IPS-NIHi11 (cell line): Measurements from ENCODE around the gene SSBP4.

Experiments
- DNase-seq: peaks from one replicate; pipeline ENCODE4 v3.0.0; 2012; ENCODE audit warnings: mixed read lengths, low spot score

SSBP4 gene

DNA sequence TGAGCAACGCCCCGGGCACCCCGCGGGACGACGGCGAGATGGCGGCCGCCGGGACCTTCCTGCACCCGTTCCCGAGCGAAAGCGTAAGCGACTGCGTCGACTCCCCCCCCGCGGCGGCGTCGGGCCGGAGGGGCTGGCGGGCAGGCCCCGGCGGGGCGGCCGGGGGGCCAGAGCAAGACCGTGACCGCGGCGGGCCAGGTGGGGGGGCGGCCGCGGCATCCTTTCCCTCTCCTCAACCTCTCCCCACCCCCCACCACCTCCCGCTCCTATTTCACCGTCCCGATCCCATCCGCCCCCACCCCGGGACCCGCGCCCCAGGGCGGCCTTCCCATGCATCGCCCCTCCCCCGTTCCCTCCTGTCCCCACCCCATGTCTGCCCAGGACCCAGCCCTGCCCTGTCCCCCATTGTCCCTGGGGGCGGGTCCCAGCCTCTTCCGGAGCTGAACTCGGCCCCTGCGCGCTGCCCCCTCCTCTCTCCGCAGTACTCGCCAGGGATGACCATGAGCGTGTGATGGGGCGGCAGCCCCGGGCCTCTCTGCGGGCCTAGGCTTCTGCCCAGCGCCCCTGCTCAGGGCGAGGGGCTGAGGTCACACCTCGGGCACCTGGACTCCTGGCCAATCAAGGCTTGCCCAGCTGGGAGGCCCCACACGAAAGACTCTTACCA, 14.7 kb downstream of the SSBP4 start:
- DNase-seq: peak; percentile 50

DNA sequence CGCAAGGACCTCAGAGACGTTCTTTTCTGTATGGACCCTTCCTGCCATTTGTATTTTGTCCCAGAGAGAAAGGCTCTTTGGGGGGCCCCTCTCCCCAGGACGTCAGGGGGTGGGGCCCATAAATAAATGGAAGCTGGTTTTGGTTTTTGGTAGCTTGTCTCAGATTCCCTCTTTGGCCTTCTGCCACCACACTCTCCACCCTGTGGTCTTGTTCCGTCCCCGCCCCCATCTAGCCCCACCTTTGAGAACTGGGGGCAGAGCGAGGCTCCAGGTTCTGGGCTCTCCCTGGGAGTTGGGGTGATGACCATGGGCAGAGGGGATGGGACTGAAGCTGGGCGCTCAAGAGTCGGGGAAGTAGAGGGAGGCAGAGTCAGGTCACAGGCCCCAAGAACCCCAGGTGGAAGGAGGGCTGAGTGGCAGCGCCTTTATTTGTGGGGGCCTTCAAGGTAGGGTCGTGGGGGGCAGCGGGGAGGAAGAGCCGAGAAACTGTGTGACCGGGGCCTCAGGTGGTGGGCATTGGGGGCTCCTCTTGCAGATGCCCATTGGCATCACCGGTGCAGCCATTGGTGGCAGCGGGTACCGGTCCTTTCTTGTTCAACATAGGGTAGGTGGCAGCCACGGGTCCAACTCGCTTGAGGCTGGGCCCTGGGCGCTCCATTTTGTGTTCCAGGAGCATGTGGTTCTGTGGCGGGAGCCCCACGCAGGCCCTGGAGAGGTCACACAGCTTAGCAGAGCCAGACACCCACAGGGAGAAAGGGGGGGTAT, 15.4 kb downstream of the SSBP4 start:
- DNase-seq: no peak

DNA sequence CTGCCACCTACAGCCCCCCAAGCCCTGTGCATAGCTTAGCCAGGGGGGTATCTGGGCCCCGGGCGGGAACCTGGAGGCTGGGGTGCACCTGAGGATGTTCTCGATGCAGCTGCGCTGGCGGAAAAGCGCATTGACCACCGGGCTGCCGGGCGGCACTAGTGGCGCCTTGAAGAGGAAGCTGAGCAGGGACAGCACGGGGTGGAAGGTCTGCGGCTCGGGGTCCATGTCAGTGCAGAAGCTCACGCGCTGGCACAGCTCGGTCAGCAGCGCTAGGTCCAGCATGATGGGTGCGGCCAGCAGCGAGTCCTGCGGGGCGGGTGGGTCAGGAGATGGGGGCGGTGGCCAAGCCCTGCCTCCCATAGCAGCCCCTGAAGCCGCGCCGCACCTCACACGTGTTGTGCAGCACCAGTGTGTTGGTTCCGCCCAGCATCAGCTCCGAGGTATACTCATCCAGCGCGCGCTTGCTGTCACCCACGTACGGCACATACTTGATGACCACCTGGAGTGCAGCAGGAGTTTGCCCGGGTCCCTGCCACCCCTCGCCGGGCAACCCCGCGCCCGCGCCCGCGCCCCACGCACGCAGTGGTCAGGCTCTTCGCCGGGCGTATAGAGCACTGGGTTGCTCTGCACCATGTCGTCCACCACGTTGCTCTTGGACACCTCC, 16.1 kb downstream of the SSBP4 start:
- DNase-seq: no peak

DNA sequence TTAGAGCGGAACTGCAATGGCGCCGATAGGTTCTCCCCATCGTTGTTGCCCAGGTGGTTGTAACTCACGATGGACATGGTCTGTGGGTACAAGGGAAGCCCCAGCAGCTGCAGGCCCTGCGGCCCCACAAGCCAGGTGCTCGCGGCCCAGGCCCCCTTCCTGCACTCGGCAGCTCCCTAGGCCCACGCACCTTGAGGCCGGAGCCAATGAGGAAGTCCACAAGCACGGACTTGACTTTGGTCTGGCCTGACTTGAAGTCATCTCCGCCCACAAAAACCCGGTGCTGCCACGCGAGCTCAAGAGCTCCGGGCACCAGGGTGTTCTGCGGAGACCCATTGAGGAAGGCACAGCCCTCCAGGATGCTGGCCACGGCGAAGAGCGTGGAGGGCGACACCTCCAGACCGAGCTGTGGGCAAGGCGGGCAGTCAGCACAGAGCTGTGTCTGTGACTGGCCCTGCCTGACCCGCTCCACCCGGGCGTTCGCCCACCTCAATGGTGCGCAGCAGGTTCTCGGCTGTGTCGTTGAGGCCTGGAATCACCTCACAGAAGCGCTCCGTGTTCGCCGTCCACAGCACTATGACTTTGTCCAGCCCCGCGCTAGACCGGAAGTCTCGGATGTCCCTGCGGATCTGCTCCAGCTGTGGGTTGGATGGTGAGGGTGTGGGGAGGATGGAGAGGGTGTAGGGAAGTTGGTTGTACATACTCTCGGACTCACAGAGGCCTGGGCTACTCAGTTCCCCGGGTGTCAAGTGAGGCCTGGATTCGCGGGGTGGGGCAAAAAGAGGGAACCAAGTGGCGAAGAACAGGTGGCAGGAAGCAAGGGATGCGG, 16.9 kb downstream of the SSBP4 start:
- DNase-seq: no peak

DNA sequence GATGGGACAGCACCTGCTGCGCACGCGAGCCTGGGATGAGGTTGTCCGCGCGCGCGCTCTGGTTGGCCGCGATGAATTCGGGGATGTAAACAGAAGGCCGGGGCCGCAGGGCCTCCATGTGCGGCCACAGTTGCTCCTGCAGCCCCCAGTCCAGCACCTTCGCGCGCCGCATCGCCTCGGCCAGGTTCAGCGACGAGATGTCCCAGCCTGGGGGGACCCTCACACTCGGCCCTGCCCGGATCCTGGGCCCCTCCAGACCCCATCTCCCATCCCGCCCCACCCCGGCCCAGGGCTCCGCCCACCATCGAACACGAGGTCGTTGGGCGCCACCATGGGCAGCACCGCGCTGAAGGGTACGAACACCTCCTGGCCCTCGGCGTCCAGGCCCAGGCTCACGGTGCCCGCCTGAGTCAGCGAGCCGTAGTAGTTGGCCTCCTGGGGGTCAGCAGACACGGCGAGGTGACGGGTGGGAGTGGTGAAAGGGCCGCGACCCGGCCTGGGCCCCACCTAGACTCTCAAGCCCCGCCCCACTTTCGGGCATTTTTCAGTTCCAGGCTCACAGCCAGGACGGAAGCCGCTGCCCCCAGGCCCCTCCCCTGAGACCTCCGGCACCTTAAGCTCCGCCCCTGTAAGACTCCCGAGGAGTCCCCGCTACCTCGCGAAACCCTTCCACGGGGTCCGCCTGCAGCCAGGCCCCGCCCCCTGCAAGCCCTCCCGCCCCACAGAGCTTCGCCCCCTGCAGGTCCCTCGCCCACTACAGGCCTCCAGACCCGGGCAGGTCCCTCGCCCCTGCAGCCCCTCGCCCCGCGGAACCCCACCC, 17.7 kb downstream of the SSBP4 start:
- DNase-seq: peak; percentile 88

DNA sequence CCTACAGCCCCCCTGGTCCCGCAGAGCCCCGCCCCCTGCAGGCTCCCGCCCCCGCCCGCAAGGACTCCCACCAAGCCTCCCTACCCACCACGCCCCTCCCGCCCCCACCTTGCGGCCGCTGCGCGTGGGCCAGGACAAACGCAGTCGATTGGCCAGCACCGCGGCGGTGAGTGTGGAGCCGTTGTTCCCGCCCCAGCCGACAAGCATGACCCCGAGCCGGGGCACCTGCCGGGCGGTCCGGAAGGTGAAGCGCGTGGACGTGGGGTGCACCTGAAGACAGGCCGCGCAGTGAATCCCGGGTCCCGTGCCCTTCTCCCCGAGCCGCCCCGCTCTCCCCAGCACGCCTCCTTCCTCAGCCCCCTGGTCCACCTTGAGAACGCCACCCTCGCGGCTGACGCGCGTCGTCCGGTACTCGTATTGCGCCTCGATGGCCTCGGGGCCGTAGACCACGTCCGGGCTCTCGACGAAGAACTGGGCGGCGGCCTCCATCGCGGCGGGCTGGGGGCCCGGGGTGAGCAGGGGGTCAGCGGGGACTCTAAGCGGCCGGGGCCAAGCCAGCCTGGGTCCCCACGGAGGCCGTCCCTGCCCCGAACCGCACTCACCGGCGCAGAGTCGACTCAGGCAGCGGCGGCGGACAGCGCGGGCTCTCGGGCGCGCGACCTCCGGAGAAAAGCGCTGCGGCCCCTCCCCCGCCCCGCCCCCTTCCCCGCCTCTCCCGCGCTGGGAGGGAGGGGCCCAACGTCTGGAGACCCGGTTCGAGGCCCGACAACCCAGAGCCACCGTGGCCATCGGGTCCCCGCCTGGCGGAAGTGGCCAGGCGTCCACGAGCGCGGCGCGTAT, 18.5 kb downstream of the SSBP4 start, which contains the start of gene ISYNA1:
ISYNA1 (minus strand) TSS at position 643 of the 840 bp plus-strand sequence; CDS start at position 489, 154 bp downstream.
- peak; percentile 87 for DNase-seq

DNA sequence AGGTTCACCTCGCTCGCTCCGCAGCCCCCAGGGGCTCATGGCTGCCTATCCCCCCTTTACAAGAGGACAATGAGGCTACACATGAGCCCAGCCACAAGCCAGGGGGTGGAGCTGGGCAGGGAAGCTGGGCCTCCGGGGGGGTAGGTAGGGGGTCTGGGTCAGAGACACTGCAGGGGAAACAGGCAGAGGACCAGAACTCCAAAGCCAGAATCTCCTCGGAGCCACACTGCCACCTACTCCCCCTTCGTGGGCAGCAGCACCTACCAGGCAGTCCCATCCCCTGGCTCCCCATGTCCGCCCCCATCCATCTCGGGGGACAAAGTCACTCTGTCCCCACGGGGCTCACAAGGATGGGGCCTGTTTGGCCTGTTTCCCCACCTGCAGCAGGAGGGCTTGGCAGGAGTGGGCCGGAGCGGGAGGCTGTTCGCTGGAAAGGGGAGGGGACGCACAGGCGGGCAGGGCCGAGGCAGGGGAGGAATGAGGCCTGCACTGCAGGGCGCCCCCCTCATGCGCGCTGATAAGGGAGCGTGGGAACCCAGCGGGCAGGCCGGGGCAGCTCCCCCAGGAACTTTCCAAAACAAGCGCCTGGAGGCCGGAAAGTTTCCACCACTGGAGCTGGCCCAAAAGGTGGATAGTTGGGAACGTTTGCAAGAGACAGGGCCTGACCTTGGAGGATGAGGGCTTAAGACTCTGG, 19.3 kb downstream of the SSBP4 start:
- DNase-seq: peak; percentile 73

DNA sequence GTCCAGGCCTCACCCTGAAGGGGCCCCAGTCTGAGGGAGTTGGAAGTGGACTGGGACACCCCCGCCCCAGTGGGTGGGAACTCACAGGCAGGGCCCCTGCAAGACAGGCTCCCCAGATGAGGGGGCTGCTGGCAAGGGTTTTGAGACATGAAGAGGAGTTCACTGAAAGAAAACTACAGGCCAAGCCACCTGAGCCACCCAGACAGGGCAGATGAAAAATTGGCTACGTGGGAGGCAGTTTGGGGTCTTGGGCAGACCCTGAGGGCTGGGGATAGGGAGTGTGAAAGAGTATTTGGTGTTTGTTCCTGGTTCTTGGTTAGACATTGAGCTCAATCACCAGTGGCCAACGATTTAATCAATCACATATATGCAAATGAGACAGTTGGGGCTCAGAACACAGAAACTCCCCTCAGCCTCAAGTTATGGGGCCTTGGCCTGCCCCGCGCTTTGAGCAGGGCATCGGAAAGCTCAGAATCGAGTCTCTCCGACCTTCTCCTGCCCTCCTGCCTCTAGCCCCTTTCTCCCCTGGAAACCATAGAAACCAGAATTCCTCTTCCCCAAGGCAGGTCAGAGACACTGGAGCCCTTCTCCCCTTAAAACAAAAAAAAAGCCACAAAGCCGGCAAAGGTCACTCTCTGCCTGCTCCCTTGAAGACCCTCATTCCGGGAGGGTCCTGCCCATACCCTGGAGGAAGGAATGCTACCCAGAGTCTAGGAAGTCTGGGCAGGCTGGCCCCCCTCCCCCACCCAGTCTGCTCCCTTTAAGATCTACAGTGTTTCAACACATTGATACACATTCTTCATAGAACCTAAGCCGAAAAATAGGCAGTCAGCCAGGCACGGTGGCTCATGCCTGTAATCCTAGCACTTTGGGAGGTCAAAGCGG, 20.1 kb downstream of the SSBP4 start:
- DNase-seq: no peak

DNA sequence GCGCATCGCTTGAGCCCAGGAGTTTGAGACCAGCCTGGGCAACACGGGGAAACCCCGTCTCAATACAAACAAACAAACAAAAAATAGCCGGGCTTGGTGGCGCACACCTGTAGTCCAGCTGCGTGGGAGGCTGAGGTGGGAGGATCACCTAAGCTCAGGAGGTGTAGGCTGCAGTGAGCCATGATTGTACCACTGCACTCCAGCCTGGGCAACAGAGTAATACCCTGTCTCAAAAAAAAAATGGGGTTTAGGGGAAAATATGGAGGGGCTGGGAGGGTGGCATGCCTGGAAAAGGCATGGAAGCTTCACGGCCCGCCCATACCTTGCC, 20.7 kb downstream of the SSBP4 start:
- no peak for DNase-seq

DNA sequence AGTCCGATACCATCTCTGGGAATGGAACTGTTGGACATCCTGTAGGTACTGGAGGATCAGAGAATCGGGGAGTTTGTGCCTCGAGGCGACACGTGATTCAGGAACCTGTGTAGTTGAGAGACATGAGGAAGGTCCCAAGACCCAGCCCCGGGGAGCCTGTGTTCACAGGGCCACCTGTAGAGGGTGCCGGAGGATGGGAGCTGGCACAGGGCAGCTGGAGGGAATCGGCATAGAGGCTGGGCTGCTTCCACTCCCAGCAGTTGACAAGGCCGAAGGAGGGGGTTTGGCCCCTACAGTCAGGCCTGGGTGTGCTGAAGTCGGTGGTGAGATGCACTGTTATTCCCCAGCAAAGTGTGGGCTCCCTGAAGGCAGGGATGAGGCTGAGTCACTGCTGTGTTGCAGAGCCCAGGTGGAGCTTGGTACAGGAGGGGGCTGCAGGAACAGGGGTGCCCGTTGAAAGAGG, 21.2 kb downstream of the SSBP4 start:
- DNase-seq: peak; percentile 69

DNA sequence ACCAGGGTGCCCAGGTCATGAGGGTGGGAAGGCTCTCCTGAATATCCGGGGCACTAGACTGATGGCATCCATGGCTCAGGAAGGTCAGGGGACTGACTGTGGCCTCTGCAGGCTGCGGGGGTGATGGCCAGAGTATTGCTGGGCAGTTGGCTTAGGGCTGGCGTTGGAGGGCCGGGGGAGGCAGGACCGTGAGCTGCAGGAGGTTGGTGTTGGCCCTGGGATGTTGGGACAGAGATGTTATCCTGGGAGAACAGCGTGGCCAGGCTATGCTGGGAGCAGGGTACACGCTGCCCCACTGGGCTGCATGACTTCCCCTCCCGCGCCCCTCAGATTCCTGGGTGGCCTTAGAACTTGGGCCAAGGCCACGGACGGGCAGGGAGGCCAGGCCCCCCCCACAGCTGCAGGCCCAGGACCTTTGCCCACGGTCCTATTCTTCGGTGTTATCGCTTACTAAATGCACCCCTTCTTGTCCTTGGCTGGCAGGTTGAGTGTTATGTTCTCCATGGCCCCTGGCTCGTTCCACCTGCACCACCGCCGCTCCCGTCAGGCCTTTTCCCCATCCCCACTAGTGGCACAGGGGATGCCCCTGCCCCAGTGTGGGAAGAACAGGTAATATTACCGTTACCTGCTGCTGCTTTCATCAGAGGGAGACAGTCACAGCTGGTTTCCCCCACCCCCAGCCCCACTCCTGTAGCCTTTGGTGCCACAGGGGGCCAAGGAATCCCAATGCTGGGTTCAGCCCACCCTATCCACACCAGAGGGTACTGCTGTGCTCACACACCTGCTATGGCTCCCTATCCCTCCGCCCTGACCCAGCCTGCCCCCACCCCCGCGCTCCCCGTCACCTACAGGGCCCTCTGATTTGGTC, 22.0 kb downstream of the SSBP4 start:
- no peak for DNase-seq

DNA sequence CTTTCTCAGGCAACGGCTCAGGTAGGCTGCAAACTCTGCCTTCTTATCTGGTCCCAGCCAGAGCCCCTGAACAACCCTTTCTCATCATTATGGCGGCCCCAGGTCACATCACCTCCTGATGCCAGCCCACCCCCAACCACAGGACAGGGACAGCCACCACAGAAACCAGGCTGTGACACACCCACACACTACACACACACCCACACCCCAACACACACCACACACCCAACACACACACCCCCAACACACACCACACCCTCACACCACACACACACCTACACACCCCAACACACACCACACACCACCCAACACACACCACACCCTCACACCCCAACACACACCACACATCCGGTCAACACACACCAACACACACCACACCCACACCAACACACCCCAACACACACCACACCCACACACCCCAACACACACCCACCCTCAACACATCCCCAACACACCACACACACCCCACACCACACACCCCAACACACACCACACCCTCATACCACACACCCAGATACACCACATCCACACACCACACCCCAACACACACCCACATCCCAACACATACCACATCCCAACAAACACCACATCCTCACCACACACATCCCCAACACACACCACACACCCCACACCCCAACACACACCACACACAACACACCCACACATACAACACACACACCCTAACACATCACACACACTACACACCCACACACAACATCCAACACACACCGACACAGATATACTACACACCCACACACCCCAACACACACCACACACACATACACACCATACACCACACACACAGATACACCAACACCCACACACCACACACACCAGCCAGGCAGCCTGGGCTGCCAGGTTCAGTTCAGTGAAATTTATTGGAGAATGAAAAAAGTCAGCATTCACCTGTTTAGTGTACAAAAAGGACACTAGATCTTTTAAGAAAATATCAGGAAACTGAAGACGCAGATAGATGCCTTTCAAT, 22.9 kb downstream of the SSBP4 start:
- peak; percentile 39 for DNase-seq

DNA sequence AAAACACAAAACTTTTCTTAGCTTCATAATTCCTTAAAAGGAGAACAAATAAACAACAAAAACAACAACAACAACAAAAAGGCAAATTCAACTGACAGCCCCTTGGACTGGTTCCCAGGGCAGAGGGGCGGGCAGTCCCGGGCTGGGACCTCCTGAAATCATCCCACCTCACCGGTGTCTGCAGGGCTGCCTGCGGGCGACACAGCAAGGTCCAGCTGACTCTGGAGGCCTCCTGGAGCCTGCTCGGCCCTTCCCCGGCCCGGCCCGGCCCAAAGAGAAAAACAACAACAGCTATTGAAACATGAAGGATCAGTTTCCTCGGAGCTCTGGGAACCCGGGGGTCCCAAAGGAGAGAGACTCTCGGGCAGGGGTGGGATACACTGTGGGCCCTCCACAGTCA, 23.7 kb downstream of the SSBP4 start:
- no peak for DNase-seq

DNA sequence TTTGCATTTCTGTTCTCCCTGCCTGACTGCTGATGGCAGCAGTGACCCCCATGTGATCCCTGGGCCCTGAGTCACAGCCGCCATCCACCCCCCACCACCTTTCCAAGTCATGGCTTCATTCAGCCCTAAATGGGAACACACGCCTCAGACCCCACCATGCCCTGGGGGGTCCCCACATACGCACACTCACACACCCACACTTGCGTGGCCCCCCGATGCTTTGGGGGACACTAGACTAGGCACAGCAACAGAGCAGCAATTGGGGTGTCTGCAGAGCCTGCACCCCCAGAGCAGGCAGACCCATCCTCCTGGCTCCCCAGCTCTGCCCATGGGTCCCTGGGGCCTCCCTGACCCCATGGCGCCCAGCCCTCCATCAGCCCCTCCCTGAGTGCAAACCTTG, 24.2 kb downstream of the SSBP4 start:
- no peak for DNase-seq

DNA sequence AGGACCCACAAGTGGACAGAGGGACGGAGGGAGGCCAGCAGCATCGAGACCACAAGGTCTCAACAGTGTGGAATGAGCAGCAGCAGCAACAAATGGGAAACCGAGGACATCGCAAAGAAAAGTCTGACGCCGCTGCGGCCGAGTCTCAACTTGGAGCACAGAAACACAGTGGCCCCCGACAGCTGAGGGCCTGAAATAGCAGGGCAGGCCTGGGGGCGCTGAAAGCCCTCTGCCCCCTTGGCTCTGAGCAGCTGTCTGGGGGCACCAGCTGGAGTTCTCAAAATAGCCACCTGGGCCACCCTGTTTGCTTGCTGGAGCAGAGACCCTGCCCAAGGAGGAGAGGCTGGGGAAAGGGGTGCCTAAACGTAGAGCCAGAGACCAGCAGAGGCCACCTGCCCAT, 24.6 kb downstream of the SSBP4 start:
- DNase-seq: no peak

DNA sequence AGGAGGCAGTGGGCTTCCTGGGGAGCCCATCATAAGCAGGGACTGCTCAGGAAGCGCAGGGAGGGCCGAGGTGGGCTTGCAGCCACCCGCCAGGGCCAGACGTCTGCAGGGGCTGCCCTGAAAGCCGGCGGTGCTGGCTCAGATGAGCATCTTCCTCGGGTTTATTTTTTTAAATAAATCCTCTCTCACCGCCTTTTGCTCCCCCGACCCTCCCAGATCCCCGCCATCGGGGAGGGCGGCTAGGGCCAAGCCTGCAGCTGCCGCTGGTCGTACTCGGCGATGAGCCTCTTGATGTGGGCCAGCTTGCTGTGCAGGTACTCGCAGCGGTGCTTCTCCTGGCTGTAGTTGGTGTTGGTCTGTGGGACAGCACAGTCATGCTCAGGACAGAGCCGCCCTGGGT, 25.3 kb downstream of the SSBP4 start:
- no peak for DNase-seq
